Frontal cortex (tissue), 4 donors: ENCODE measurements around the gene ZNF175. TPM values are rescaled to one million over a fixed set of nuclear protein-coding genes. Genes with fewer than 3 reads are reported as not detected.

Experiments used
- DNase-seq, 2 donors: peaks; one replicate each; pipeline ENCODE4 v3.0.0; 2012; ENCODE audit warnings: low spot score in 2 of 2
- FAIRE-seq: peaks from 2 replicates; lab custom pipeline; 2012; peaks lifted over from hg19 to GRCh38; lab: Jason Lieb, UNC
- total RNA-seq: library from RNA; depleted of rRNA; stranded (reverse); fragments of >200 nt; gene quantifications from one replicate; pipeline ENCODE4 v1.2.3, GENCODE V29; 2014
- donor health status: control.
- donor health status: control.
- donor health status: control.

The ZNF175 gene
- total RNA-seq = 7.3 TPM

GRCh38 chr19:51570962-51571575 is at the start of gene ZNF175:
Gene ZNF175, plus strand, starts transcription at chr19:51571283. Its CDS starts 2,047 bp downstream, at chr19:51573330.
- FAIRE-seq (peak; percentile 91), DNase-seq (peak; percentile 67 to 81)

- DNase-seq (no peak), FAIRE-seq (no peak)
These were observed 49.7 kb upstream of the ZNF175 start for GRCh38 chr19:51521357-51521756.

GRCh38 chr19:51521781-51522180 is 49.3 kb upstream of the ZNF175 start:
- DNase-seq (no peak), FAIRE-seq (no peak)

GRCh38 chr19:51524666-51525264 is 46.3 kb upstream of the ZNF175 start:
- no peak for FAIRE-seq
- DNase-seq = no peak

GRCh38 chr19:51525651-51526050 is 45.4 kb upstream of the ZNF175 start:
- no peak for FAIRE-seq

GRCh38 chr19:51529301-51529700 is 41.8 kb upstream of the ZNF175 start:
- DNase-seq (no peak), FAIRE-seq (no peak)

More at GRCh38 chr19:51525651-51526050, 45.4 kb upstream of the ZNF175 start:
- DNase-seq = no peak

- no peak for FAIRE-seq
- no peak for DNase-seq
These were observed 40.5 kb upstream of the ZNF175 start for GRCh38 chr19:51530616-51531015.

GRCh38 chr19:51531349-51532315 is 39.5 kb upstream of the ZNF175 start, which contains the start of gene SIGLEC6:
Gene SIGLEC6, minus strand, starts transcription at chr19:51531670. Its CDS starts 22 bp downstream, at chr19:51531648.
- no peak for FAIRE-seq
- no peak for DNase-seq

- DNase-seq (no peak), FAIRE-seq (no peak)
These were observed 35.5 kb upstream of the ZNF175 start for GRCh38 chr19:51535535-51535934.

GRCh38 chr19:51539821-51540366 is 31.2 kb upstream of the ZNF175 start:
- no peak for DNase-seq
- FAIRE-seq = no peak

GRCh38 chr19:51541458-51542357 is 29.4 kb upstream of the ZNF175 start:
- no peak for DNase-seq
- no peak for FAIRE-seq

GRCh38 chr19:51542699-51543098 is 28.4 kb upstream of the ZNF175 start:
- FAIRE-seq (no peak), DNase-seq (no peak)

GRCh38 chr19:51544038-51544437 is 27.0 kb upstream of the ZNF175 start:
- no peak for DNase-seq
- FAIRE-seq = no peak

- FAIRE-seq (no peak), DNase-seq (no peak)
These were observed 24.9 kb upstream of the ZNF175 start for GRCh38 chr19:51546107-51546649.

- FAIRE-seq (no peak), DNase-seq (no peak)
These were observed 24.3 kb upstream of the ZNF175 start for GRCh38 chr19:51546650-51547396.

GRCh38 chr19:51547397-51548212 is 23.5 kb upstream of the ZNF175 start:
- DNase-seq (no peak), FAIRE-seq (no peak)

GRCh38 chr19:51548213-51548651 is 22.9 kb upstream of the ZNF175 start:
- DNase-seq = no peak
- FAIRE-seq = no peak
